GM10266 (cell line): Measurements from ENCODE around the gene CPEB4.

Experiments
- DNase-seq: peaks from one replicate; pipeline ENCODE4 v3.0.0; 2012; ENCODE audit errors: extremely low spot score
- CTCF ChIP-seq: IDR thresholded peaks from 2 replicates; pipeline ENCODE4 v1.5.1; 2012; ENCODE audit warnings: mild to moderate bottlenecking, low read depth; ENCODE audit not compliant: control insufficient read depth, insufficient read depth; ENCODE audit errors: missing control alignments

The CPEB4 gene

GRCh38 chr5:173895401-173896165, 7.4 kb downstream of the CPEB4 start:
- DNase-seq = no peak
- TF ChIP-seq CTCF = no peak

GRCh38 chr5:173896631-173897030, 8.5 kb downstream of the CPEB4 start:
- DNase-seq = no peak
- no peak for TF ChIP-seq CTCF

GRCh38 chr5:173901705-173902104, 13.6 kb downstream of the CPEB4 start:
- TF ChIP-seq CTCF = no peak
- DNase-seq = no peak

- no peak for DNase-seq
- TF ChIP-seq CTCF = no peak
These were observed 14.2 kb downstream of the CPEB4 start for GRCh38 chr5:173902334-173902733.

- no peak for DNase-seq
- no peak for TF ChIP-seq CTCF
These were observed 14.6 kb downstream of the CPEB4 start for GRCh38 chr5:173902743-173903142.

- no peak for TF ChIP-seq CTCF
- DNase-seq = no peak
These were observed 15.4 kb downstream of the CPEB4 start for GRCh38 chr5:173903396-173904140.

GRCh38 chr5:173904151-173904550, 16.0 kb downstream of the CPEB4 start:
- no peak for TF ChIP-seq CTCF
- no peak for DNase-seq
